Measurements from ENCODE around the gene KLK7.

DNA sequence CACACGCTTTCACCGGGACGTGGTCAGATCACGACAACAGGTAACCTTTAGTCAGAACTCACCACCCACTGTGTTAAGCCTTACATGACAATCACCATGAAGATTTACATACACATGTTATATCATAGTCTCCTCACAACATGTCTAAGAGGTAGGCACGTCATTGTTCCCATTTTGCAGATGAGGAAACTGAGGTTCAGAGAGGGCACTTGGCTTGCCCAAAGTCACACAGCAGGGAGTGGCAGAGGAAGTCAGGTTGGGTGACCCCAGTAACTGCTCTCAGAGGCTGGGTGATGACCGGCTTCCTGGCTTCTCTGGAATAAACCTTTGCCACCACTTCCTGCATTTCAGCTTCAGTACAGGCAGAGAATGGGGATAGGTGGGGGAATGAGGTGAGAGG is 30.5 kb upstream of the KLK7 start:
- TF ChIP-seq, protein P1, sequence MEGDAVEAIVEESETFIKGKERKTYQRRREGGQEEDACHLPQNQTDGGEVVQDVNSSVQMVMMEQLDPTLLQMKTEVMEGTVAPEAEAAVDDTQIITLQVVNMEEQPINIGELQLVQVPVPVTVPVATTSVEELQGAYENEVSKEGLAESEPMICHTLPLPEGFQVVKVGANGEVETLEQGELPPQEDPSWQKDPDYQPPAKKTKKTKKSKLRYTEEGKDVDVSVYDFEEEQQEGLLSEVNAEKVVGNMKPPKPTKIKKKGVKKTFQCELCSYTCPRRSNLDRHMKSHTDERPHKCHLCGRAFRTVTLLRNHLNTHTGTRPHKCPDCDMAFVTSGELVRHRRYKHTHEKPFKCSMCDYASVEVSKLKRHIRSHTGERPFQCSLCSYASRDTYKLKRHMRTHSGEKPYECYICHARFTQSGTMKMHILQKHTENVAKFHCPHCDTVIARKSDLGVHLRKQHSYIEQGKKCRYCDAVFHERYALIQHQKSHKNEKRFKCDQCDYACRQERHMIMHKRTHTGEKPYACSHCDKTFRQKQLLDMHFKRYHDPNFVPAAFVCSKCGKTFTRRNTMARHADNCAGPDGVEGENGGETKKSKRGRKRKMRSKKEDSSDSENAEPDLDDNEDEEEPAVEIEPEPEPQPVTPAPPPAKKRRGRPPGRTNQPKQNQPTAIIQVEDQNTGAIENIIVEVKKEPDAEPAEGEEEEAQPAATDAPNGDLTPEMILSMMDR (IDR thresholded peaks at IDR 0.05) = no peak
- TF ChIP-seq POLR2A (IDR thresholded peaks at IDR 0.05) (no peak), EP300 (IDR thresholded peaks at IDR 0.05) (no peak), POLR2AphosphoS5 (IDR thresholded peaks at IDR 0.05) (no peak)

Measured in suprapubic skin (tissue), 4 donors.